HFFc6 (cell line): ENCODE results near the gene MYO1G. TPM values are rescaled to one million over a fixed set of nuclear protein-coding genes. Genes with fewer than 3 reads are reported as not detected.
"Not testable (repeated sequence)": the region's sequence is repeated elsewhere in the genome, so short reads cannot be mapped to it uniquely, and the experiment has no call there.

Experiments used
- DNase-seq: peaks from one replicate; pipeline ENCODE4 v3.0.0-alpha.2; 2018
- H3K27ac Mint-ChIP-seq: 2 replicates; pipeline ENCODE4 v1.8.0; 2020; ENCODE audit warnings: mild to moderate bottlenecking, mixed read lengths
- H3K27me3 Mint-ChIP-seq: 2 replicates; pipeline ENCODE4 v1.8.0; 2021; ENCODE audit warnings: mild to moderate bottlenecking, moderate library complexity, mixed read lengths; ENCODE audit not compliant: insufficient read depth
- H3K36me3 Mint-ChIP-seq: 2 replicates; pipeline ENCODE4 v1.8.0; 2021; ENCODE audit warnings: low read depth, mixed read lengths
- H3K4me1 Mint-ChIP-seq: 2 replicates; pipeline ENCODE4 v1.8.0; 2020; ENCODE audit warnings: low read depth, mixed read lengths
- H3K4me3 Mint-ChIP-seq: 2 replicates; pipeline ENCODE4 v1.8.0; 2020; ENCODE audit warnings: mild to moderate bottlenecking, moderate library complexity, mixed read lengths
- H3K9me3 Mint-ChIP-seq: 2 replicates; pipeline ENCODE4 v1.8.0; 2020; ENCODE audit warnings: mild to moderate bottlenecking, mixed read lengths
- CTCF ChIP-seq: fragments of 200-600 bp; sonication (generic); IDR thresholded peaks from 2 replicates; pipeline ENCODE4 v1.5.0; 2021; ENCODE audit warnings: antibody characterized with exemption, mild to moderate bottlenecking
- total RNA-seq, 6 experiments: library from RNA; stranded (reverse); fragmentation: NEBNext Ultra II Directional; extraction: Animal tissue kit (Norgen Biotek cat#: 25700); gene quantifications; 2 replicates in 1 of 6; 3 replicates in 5 of 6; pipeline ENCODE4 v1.2.3, GENCODE V29; 2021

Gene MYO1G
- total RNA-seq, 6 experiments from 2014 or later, result not detected

GRCh38 chr7:44995555-44996493, 17.0 kb upstream of the MYO1G start:
- no peak overlapping the region for H3K4me3 Mint-ChIP-seq
- no peak overlapping the region for H3K27ac Mint-ChIP-seq
- no peaks in the 10 kb centered on the region for H3K9me3 Mint-ChIP-seq
- DNase-seq, result no peak
- H3K4me1 Mint-ChIP-seq, result peaks cover 11% of the 10 kb centered on the region
- TF ChIP-seq CTCF, result no peak
- peaks cover 4% of the 10 kb centered on the region for H3K27me3 Mint-ChIP-seq
- no peaks in the 10 kb centered on the region for H3K36me3 Mint-ChIP-seq

GRCh38 chr7:44994877-44995554, 16.2 kb upstream of the MYO1G start:
- no peak for TF ChIP-seq CTCF
- H3K27me3 Mint-ChIP-seq, result peaks cover 6% of the 10 kb centered on the region
- no peak overlapping the region for H3K27ac Mint-ChIP-seq
- no peaks in the 10 kb centered on the region for H3K9me3 Mint-ChIP-seq
- peaks cover 19% of the 10 kb centered on the region for H3K4me1 Mint-ChIP-seq
- no peak for DNase-seq
- H3K4me3 Mint-ChIP-seq, result no peak overlapping the region
- H3K36me3 Mint-ChIP-seq, result no peaks in the 10 kb centered on the region

GRCh38 chr7:44992004-44992795, 13.4 kb upstream of the MYO1G start:
- H3K27ac Mint-ChIP-seq, H3K4me3 Mint-ChIP-seq: not testable (repeated sequence)
- H3K4me1 Mint-ChIP-seq, result peaks cover 31% of the 10 kb centered on the region

GRCh38 chr7:44990109-44991023, 11.6 kb upstream of the MYO1G start:
- peak; percentile 20 for DNase-seq
- Mint-ChIP-seq H3K27ac (peak overlapping the region; percentile 77), H3K4me3 (no peak overlapping the region), H3K4me1 (peaks cover 43% of the 10 kb centered on the region), H3K36me3 (peaks cover 9% of the 10 kb centered on the region), H3K9me3 (peaks cover 3% of the 10 kb centered on the region; the same call in 1 of the 2 replicates), H3K27me3 (peaks cover 9% of the 10 kb centered on the region)
- TF ChIP-seq CTCF, result no peak

More at GRCh38 chr7:44992004-44992795, 13.4 kb upstream of the MYO1G start:
- H3K9me3 Mint-ChIP-seq, DNase-seq, H3K36me3 Mint-ChIP-seq, H3K27me3 Mint-ChIP-seq: not testable (repeated sequence)

GRCh38 chr7:44989132-44989531, 10.3 kb upstream of the MYO1G start:
- Mint-ChIP-seq H3K27ac (0 out of 2 replicates have a peak overlapping the region, but pooled peaks have one; percentile 3), H3K36me3 (peaks cover 22% of the 10 kb centered on the region), H3K9me3 (peaks cover 3% of the 10 kb centered on the region; the same call in 1 of the 2 replicates), H3K4me1 (peaks cover 55% of the 10 kb centered on the region), H3K4me3 (no peak overlapping the region; the same call in 1 of the 2 replicates), H3K27me3 (peaks cover 7% of the 10 kb centered on the region)
- no peak for DNase-seq
- TF ChIP-seq CTCF, result no peak
